NCI-H1694 treated with DMSO at 0.1 percent for 48 hours (cell line): ENCODE data around the gene ZNF613.
A peak's percentile ranks its signal among the peaks of the same experiment; 100 is the strongest.
"Not testable (repeated sequence)": the region's sequence is repeated elsewhere in the genome, so short reads cannot be mapped to it uniquely, and the experiment has no call there.

ENCODE experiments used
- DNase-seq: peaks from one replicate; lab custom pipeline; 2025; lab: John Stamatoyannopoulos, UW

Gene ZNF613

GRCh38 chr19:51926784-51927741, at the start of gene ZNF613:
Gene ZNF613, plus strand, starts transcription at chr19:51927472. Its CDS starts 8,749 bp downstream, at chr19:51936221.
- DNase-seq: peak; percentile 89

- no peak for DNase-seq
These were observed 44.8 kb upstream of the ZNF613 start for GRCh38 chr19:51882518-51882917.

- DNase-seq: no peak
These were observed 42.6 kb upstream of the ZNF613 start for GRCh38 chr19:51884713-51885112.

GRCh38 chr19:51887522-51888498, 39.5 kb upstream of the ZNF613 start, which contains the start of gene ZNF577:
Gene ZNF577, minus strand, starts transcription at chr19:51887951. Its CDS starts 7,569 bp downstream, at chr19:51880382.
- DNase-seq: no peak

GRCh38 chr19:51889934-51890333, 37.3 kb upstream of the ZNF613 start:
- DNase-seq: no peak

- no peak for DNase-seq
These were observed 36.0 kb upstream of the ZNF613 start for GRCh38 chr19:51891193-51891747.

GRCh38 chr19:51901860-51902259, 25.4 kb upstream of the ZNF613 start:
- DNase-seq: no peak

- DNase-seq: no peak
These were observed 24.1 kb upstream of the ZNF613 start for GRCh38 chr19:51903192-51903591.

- DNase-seq: peak; percentile 45
These were observed 22.7 kb upstream of the ZNF613 start, which contains the start of gene ZNF649 for GRCh38 chr19:51904331-51905165. Gene ZNF649, minus strand, starts transcription at chr19:51905017. Its CDS starts 4,910 bp downstream, at chr19:51900107.

GRCh38 chr19:51905206-51905605, 22.1 kb upstream of the ZNF613 start:
- no peak for DNase-seq

- DNase-seq: not testable (repeated sequence)
These were observed 21.6 kb upstream of the ZNF613 start for GRCh38 chr19:51905639-51906038.

- DNase-seq: not testable (repeated sequence)
These were observed 21.2 kb upstream of the ZNF613 start for GRCh38 chr19:51906108-51906507.

GRCh38 chr19:51907981-51908380, 19.3 kb upstream of the ZNF613 start:
- DNase-seq: not testable (repeated sequence)

- DNase-seq: no peak
These were observed 11.9 kb upstream of the ZNF613 start for GRCh38 chr19:51915324-51915867.

- no peak for DNase-seq
These were observed 11.1 kb upstream of the ZNF613 start for GRCh38 chr19:51916167-51916566.

- no peak for DNase-seq
These were observed 7.7 kb upstream of the ZNF613 start for GRCh38 chr19:51919606-51920005.

- DNase-seq: no peak
These were observed 5.3 kb upstream of the ZNF613 start for GRCh38 chr19:51921949-51922348.

- DNase-seq: no peak
These were observed 867 bp upstream of the ZNF613 start for GRCh38 chr19:51926426-51926783.

- no peak for DNase-seq
These were observed 587 bp downstream of the ZNF613 start for GRCh38 chr19:51927859-51928258.

GRCh38 chr19:51931921-51932320, 4.6 kb downstream of the ZNF613 start:
- DNase-seq: no peak

GRCh38 chr19:51938936-51939335, 11.7 kb downstream of the ZNF613 start:
- no peak for DNase-seq
